Testis (tissue), 3 donors: ENCODE data around the gene CYP4F12. TPM values are rescaled to one million over a fixed set of nuclear protein-coding genes. Genes with fewer than 3 reads are reported as not detected.

Experiments used
- DNase-seq: peaks from one replicate; pipeline ENCODE4 v3.0.0-alpha.2; 2019
- H3K27ac ChIP-seq, 2 donors: fragments of 200-600 bp; sonication (generic); one replicate each; pipeline ENCODE4 v1.5.1; 2019
- H3K27me3 ChIP-seq: fragments of 200-600 bp; sonication (generic); one replicate; pipeline ENCODE4 v1.5.1; 2019
- H3K36me3 ChIP-seq: fragments of 200-600 bp; sonication (generic); one replicate; pipeline ENCODE4 v1.5.1; 2017; ENCODE audit warnings: low read depth; ENCODE audit errors: missing control alignments
- H3K4me1 ChIP-seq: fragments of 200-600 bp; sonication (generic); one replicate; pipeline ENCODE4 v1.5.1; 2019
- H3K4me3 ChIP-seq, 2 donors: fragments of 200-600 bp; sonication (generic); one replicate each; pipeline ENCODE4 v1.5.1; 2017 to 2019
- H3K9me3 ChIP-seq: fragments of 200-600 bp; sonication (generic); one replicate; pipeline ENCODE4 v1.5.1; 2017
- CTCF ChIP-seq, 3 experiments: fragments of 450-650 bp in 2 of 3; fragments of 200-600 bp in 1 of 3; sonication (generic) in 1 of 3; IDR thresholded peaks; one replicate each; pipeline ENCODE4 v1.5.1; 2016 to 2019; ENCODE audit warnings: antibody characterized with exemption in 3 of 3, mild to moderate bottlenecking in 2 of 3, moderate library complexity in 1 of 3
- POLR2A ChIP-seq: fragments of 450-650 bp; IDR thresholded peaks from one replicate; pipeline ENCODE4 v1.6.1; 2017; ENCODE audit warnings: antibody characterized with exemption, mild to moderate bottlenecking, moderate library complexity
- WGBS, 2 donors: methylation state at CpG; one replicate each; pipeline ENCODE4 v1.1.5; 2018; 5-methylcytosine and 5-hydroxymethylcytosine counted together
- intact Hi-C: fragments of 100-400 bp; cut with DNase I; formaldehyde crosslinking; loops from one replicate; pipeline ENCODE4 v1.15.1; 2023; ENCODE audit warnings: low total_unique reads
- polyA plus RNA-seq: library from polyadenylated mRNA; stranded (reverse); fragments of 350-450 nt; fragmentation: Illumina TruSeq; extraction: RNeasy Lipid Tissue Mini Kit (QIAGEN cat#74804); gene quantifications from one replicate; pipeline ENCODE4 v1.2.3, GENCODE V29; 2014; ENCODE audit warnings: low read depth, low replicate concordance; ENCODE audit not compliant: insufficient read depth
- total RNA-seq, 2 donors: library from RNA; depleted of rRNA; stranded (reverse); fragments of >200 nt; gene quantifications; one replicate each; pipeline ENCODE4 v1.2.3, GENCODE V29; 2016

The CYP4F12 gene
- total and polyA plus RNA-seq, 3 donors from 2014 or later = 1.2 to 7.2 (median 4.2) TPM

- TF ChIP-seq CTCF (IDR thresholded peaks at IDR 0.05) = no peak
- TF ChIP-seq POLR2A = no peak
- WGBS, 2 donors = 81 to 91% methylated on average over 4 of the region's 4 CpGs
Measured at GRCh38 chr19:15663247-15663646, 9.6 kb upstream of the CYP4F12 start.

GRCh38 chr19:15666186-15666585 is 6.7 kb upstream of the CYP4F12 start:
- H3K27ac ChIP-seq = no peak overlapping the region
- intact Hi-C loops = no loop called here
- DNase-seq = no peak
- H3K27me3 ChIP-seq = no peaks in the 10 kb centered on the region
- no peaks in the 10 kb centered on the region for H3K9me3 ChIP-seq
- H3K4me3 ChIP-seq = no peak overlapping the region
- no peaks in the 10 kb centered on the region for H3K36me3 ChIP-seq
- 22 to 29% methylated on average over 1 of the region's 1 CpG for WGBS, 2 donors
- TF ChIP-seq CTCF (IDR thresholded peaks at IDR 0.05) (no peak), POLR2A (no peak)
- no peaks in the 10 kb centered on the region for H3K4me1 ChIP-seq

More at GRCh38 chr19:15663247-15663646, 9.6 kb upstream of the CYP4F12 start:
- no peaks in the 10 kb centered on the region for H3K9me3 ChIP-seq
- H3K36me3 ChIP-seq = no peaks in the 10 kb centered on the region
- no peak overlapping the region for H3K27ac ChIP-seq
- no peaks in the 10 kb centered on the region for H3K4me1 ChIP-seq
- DNase-seq = no peak
- H3K27me3 ChIP-seq = no peaks in the 10 kb centered on the region
- intact Hi-C loops = no loop called here
- H3K4me3 ChIP-seq = no peak overlapping the region

GRCh38 chr19:15666883-15667282 is 6.0 kb upstream of the CYP4F12 start:
- TF ChIP-seq POLR2A = no peak
- no peak for TF ChIP-seq CTCF (IDR thresholded peaks at IDR 0.05)
- intact Hi-C loops = no loop called here
- WGBS, 2 donors = 69 to 83% methylated on average over 4 of the region's 4 CpGs
- DNase-seq = no peak
- Histone ChIP-seq H3K4me3 (no peak overlapping the region), H3K27ac (no peak overlapping the region), H3K9me3 (no peaks in the 10 kb centered on the region), H3K36me3 (no peaks in the 10 kb centered on the region), H3K4me1 (no peaks in the 10 kb centered on the region), H3K27me3 (no peaks in the 10 kb centered on the region)

GRCh38 chr19:15669440-15669839 is 3.4 kb upstream of the CYP4F12 start:
- H3K27ac ChIP-seq = no peak overlapping the region
- H3K27me3 ChIP-seq = no peaks in the 10 kb centered on the region
- WGBS, 2 donors = 14 to 74% methylated on average over 1 to 3 of the region's 3 CpGs
- no peaks in the 10 kb centered on the region for H3K36me3 ChIP-seq
- intact Hi-C loops = no loop called here
- no peak for DNase-seq
- H3K9me3 ChIP-seq = no peaks in the 10 kb centered on the region
- TF ChIP-seq POLR2A = no peak
- no peak for TF ChIP-seq CTCF (IDR thresholded peaks at IDR 0.05)
- H3K4me1 ChIP-seq = peaks cover 9% of the 10 kb centered on the region
- no peak overlapping the region for H3K4me3 ChIP-seq

GRCh38 chr19:15669891-15670290 is 3.0 kb upstream of the CYP4F12 start:
- 52 to 72% methylated on average over 4 of the region's 4 CpGs for WGBS, 2 donors
- intact Hi-C loops = no loop called here
- Histone ChIP-seq H3K36me3 (no peaks in the 10 kb centered on the region), H3K4me1 (peaks cover 9% of the 10 kb centered on the region), H3K27me3 (no peaks in the 10 kb centered on the region), H3K9me3 (no peaks in the 10 kb centered on the region), H3K4me3 (no peak overlapping the region), H3K27ac (no peak overlapping the region)
- no peak for DNase-seq
- no peak for TF ChIP-seq POLR2A
- TF ChIP-seq CTCF (IDR thresholded peaks at IDR 0.05) = no peak
